Thoracic aorta (tissue), 2 donors: ENCODE results near the gene BSCL2. TPM values are rescaled to one million over a fixed set of nuclear protein-coding genes. Genes with fewer than 3 reads are reported as not detected.

Experiments
- ATAC-seq: fragments of 150-250 bp; one replicate; pipeline ENCODE4 v1.8.0; 2017; ENCODE audit warnings: low read depth; ENCODE audit not compliant: insufficient number of reproducible peaks, low FRiP score
- DNase-seq: peaks from one replicate; pipeline ENCODE4 v3.0.0-alpha.2; 2020; ENCODE audit warnings: low spot score
- H3K27ac ChIP-seq, 2 donors: fragments of 200-600 bp; sonication (generic); 1 replicate in 1 of 2; 2 replicates in 1 of 2; pipeline ENCODE4 v1.5.1; 2016; ENCODE audit warnings: mild to moderate bottlenecking in 2 of 2, moderate library complexity in 2 of 2
- H3K27me3 ChIP-seq: fragments of 200-600 bp; sonication (generic); replicated peaks from 2 replicates; pipeline ENCODE4 v1.6.0; 2016; ENCODE audit warnings: mild to moderate bottlenecking; ENCODE audit not compliant: insufficient read depth
- H3K36me3 ChIP-seq: fragments of 200-600 bp; sonication (generic); one replicate; pipeline ENCODE4 v1.5.1; 2016
- H3K4me1 ChIP-seq, 2 donors: fragments of 200-600 bp; sonication (generic); 1 replicate in 1 of 2; 2 replicates in 1 of 2; pipeline versions ENCODE4 v1.5.1 to v1.6.0; 2016; ENCODE audit warnings: low read depth in 2 of 2, mild to moderate bottlenecking in 1 of 2; ENCODE audit not compliant: control insufficient read depth in 1 of 2
- H3K4me3 ChIP-seq: fragments of 200-600 bp; sonication (generic); 2 replicates; pipeline ENCODE4 v1.5.1; 2016; ENCODE audit warnings: mild to moderate bottlenecking
- H3K9me3 ChIP-seq: fragments of 200-600 bp; sonication (generic); 2 replicates; pipeline ENCODE4 v1.5.1; 2016
- CTCF ChIP-seq: fragments of 200-600 bp; sonication (generic); IDR thresholded peaks from one replicate; pipeline ENCODE4 v1.5.1; 2019; ENCODE audit warnings: antibody characterized with exemption
- total RNA-seq, 2 donors: library from RNA; depleted of rRNA; stranded (reverse); fragments of >200 nt; gene quantifications; one replicate each; pipeline versions ENCODE4 v1.1.0 to v1.2.3, GENCODE V29; 2016

The BSCL2 gene
- total RNA-seq, 2 donors from 2014 or later: 14.0 to 50.9 TPM

- peaks cover 22 to 40% of the 10 kb centered on the region in 2 donors for H3K4me1 ChIP-seq
- peaks cover 36% of the 10 kb centered on the region for H3K36me3 ChIP-seq
- peak overlapping the region; percentile 97 for H3K4me3 ChIP-seq
- ATAC-seq: no peak
- DNase-seq: no peak
- H3K27me3 ChIP-seq: no peaks in the 10 kb centered on the region
- peak overlapping the region; percentile 16 to 95 for H3K27ac ChIP-seq
- no peak for TF ChIP-seq CTCF
- no peaks in the 10 kb centered on the region for H3K9me3 ChIP-seq
These were observed 18.4 kb upstream of the BSCL2 start for GRCh38 chr11:62725646-62726045.

- no peak overlapping the region for H3K27ac ChIP-seq
- DNase-seq (no peak), ATAC-seq (no peak)
- H3K27me3 ChIP-seq: no peaks in the 10 kb centered on the region
- H3K4me3 ChIP-seq: peak overlapping the region; percentile 97
- H3K9me3 ChIP-seq: no peaks in the 10 kb centered on the region
- peaks cover 50% of the 10 kb centered on the region for H3K36me3 ChIP-seq
- peaks cover 10 to 26% of the 10 kb centered on the region in 2 donors for H3K4me1 ChIP-seq
- TF ChIP-seq CTCF: no peak
These were observed 16.9 kb upstream of the BSCL2 start for GRCh38 chr11:62724171-62724570.

- Histone ChIP-seq H3K9me3 (no peaks in the 10 kb centered on the region), H3K27me3 (no peaks in the 10 kb centered on the region), H3K4me1 (peaks cover 10 to 26% of the 10 kb centered on the region in 2 donors), H3K36me3 (peaks cover 69% of the 10 kb centered on the region), H3K27ac (no peak overlapping the region), H3K4me3 (no peak overlapping the region)
- ATAC-seq (no peak), DNase-seq (no peak)
- no peak for TF ChIP-seq CTCF
These were observed 14.8 kb upstream of the BSCL2 start for GRCh38 chr11:62721994-62722393.

GRCh38 chr11:62719302-62719978 is 12.2 kb upstream of the BSCL2 start:
- no peak for TF ChIP-seq CTCF
- Histone ChIP-seq H3K9me3 (no peaks in the 10 kb centered on the region), H3K4me3 (no peak overlapping the region), H3K4me1 (peaks cover 5 to 9% of the 10 kb centered on the region in 2 donors), H3K27me3 (no peaks in the 10 kb centered on the region), H3K27ac (no peak overlapping the region), H3K36me3 (peaks cover 91% of the 10 kb centered on the region)
- ATAC-seq (no peak), DNase-seq (no peak)

- Histone ChIP-seq H3K9me3 (no peaks in the 10 kb centered on the region), H3K27ac (no peak overlapping the region), H3K4me3 (no peak overlapping the region), H3K4me1 (no peaks in the 10 kb centered on the region), H3K27me3 (no peaks in the 10 kb centered on the region), H3K36me3 (peaks cover 71% of the 10 kb centered on the region)
- DNase-seq: no peak
- no peak for ATAC-seq
- no peak for TF ChIP-seq CTCF
These were observed 9.6 kb upstream of the BSCL2 start for GRCh38 chr11:62716816-62717215.
